Suprapubic skin (tissue), 4 donors: Measurements from ENCODE around the gene TTC1. TPM values are rescaled to one million over a fixed set of nuclear protein-coding genes. Genes with fewer than 3 reads are reported as not detected.
"Not testable (repeated sequence)": the region's sequence is repeated elsewhere in the genome, so short reads cannot be mapped to it uniquely, and the experiment has no call there.

Experiments
- DNase-seq, 2 donors: peaks; one replicate each; pipeline ENCODE4 v3.0.0-alpha.2; 2019; ENCODE audit warnings: low spot score in 2 of 2
- H3K27ac ChIP-seq: fragments of 200-600 bp; sonication (generic); one replicate; pipeline ENCODE4 v1.5.1; 2019
- H3K27me3 ChIP-seq: fragments of 200-600 bp; sonication (generic); one replicate; pipeline ENCODE4 v1.5.1; 2019
- H3K36me3 ChIP-seq: fragments of 200-600 bp; sonication (generic); one replicate; pipeline ENCODE4 v1.5.1; 2019
- H3K4me1 ChIP-seq: fragments of 200-600 bp; sonication (generic); one replicate; pipeline ENCODE4 v1.5.1; 2019
- H3K4me3 ChIP-seq: fragments of 200-600 bp; sonication (generic); one replicate; pipeline ENCODE4 v1.5.1; 2019; ENCODE audit warnings: mild to moderate bottlenecking
- H3K9me3 ChIP-seq: fragments of 200-600 bp; sonication (generic); one replicate; pipeline ENCODE4 v1.5.1; 2019
- CTCF ChIP-seq, 2 donors: fragments of 200-600 bp in 1 of 2; fragments of 450-650 bp in 1 of 2; sonication (generic) in 1 of 2; IDR thresholded peaks; one replicate each; pipeline ENCODE4 v1.5.1; 2016 to 2019; ENCODE audit warnings: antibody characterized with exemption in 2 of 2, mild to moderate bottlenecking in 1 of 2, moderate library complexity in 1 of 2
- EP300 ChIP-seq: sonication (generic); formaldehyde crosslinking; IDR thresholded peaks from one replicate; pipeline ENCODE4 v1.6.1; 2017; ENCODE audit warnings: antibody characterized with exemption
- POLR2A ChIP-seq, 2 donors: fragments of 450-650 bp; IDR thresholded peaks; one replicate each; pipeline ENCODE4 v1.6.1; 2017; ENCODE audit warnings: antibody characterized with exemption in 2 of 2, mild to moderate bottlenecking in 2 of 2, moderate library complexity in 2 of 2
- POLR2AphosphoS5 ChIP-seq, 3 donors: sonication (generic); formaldehyde crosslinking; IDR thresholded peaks; one replicate each; pipeline ENCODE4 v1.6.1; 2017; ENCODE audit warnings: antibody characterized with exemption in 3 of 3
- WGBS: methylation state at CpG from one replicate; pipeline ENCODE4 v1.1.5; 2018; 5-methylcytosine and 5-hydroxymethylcytosine counted together
- total RNA-seq, 4 donors: library from RNA; depleted of rRNA; stranded (reverse); fragments of >200 nt; gene quantifications; one replicate each; pipeline ENCODE4 v1.1.0, GENCODE V29; 2016

The TTC1 gene
- total RNA-seq, 4 donors from 2014 or later: 26.1 to 39.1 (median 30.5) TPM

DNA sequence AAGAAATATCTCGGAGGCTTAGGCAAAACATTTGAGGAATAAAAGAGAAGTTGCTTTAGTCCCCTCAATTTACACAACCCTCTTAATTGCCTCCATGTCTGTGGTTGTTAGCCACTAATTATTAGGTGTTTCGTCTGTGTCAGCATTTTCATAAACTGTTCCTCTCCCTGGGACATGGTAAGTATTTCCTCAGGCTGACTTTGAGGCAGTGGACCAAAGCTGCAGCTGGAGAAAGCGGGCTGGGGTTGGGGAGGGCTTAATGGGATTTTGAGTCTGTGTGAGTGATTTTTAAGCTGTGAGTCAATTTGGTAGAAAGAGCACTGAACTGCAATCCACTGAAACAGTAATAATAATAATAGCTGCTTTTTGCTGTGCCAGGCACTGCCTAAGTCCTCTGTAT is 13.0 kb upstream of the TTC1 start:
- H3K4me3 ChIP-seq: no peak overlapping the region
- H3K27ac ChIP-seq: no peak overlapping the region
- H3K9me3 ChIP-seq: peaks cover 9% of the 10 kb centered on the region
- peaks cover 13% of the 10 kb centered on the region for H3K27me3 ChIP-seq
- DNase-seq: no peak
- no peak for TF ChIP-seq EP300
- no peak for TF ChIP-seq POLR2A (IDR thresholded peaks at IDR 0.05)
- no peak for TF ChIP-seq CTCF (IDR thresholded peaks at IDR 0.05)
- TF ChIP-seq POLR2AphosphoS5 (IDR thresholded peaks at IDR 0.05): no peak
- 88% methylated on average over 3 of the region's 3 CpGs for WGBS
- H3K4me1 ChIP-seq: no peaks in the 10 kb centered on the region
- no peaks in the 10 kb centered on the region for H3K36me3 ChIP-seq

GRCh38 chr5:160001457-160001856 is 7.5 kb upstream of the TTC1 start:
- no peak for TF ChIP-seq EP300
- TF ChIP-seq CTCF (IDR thresholded peaks at IDR 0.05): no peak
- TF ChIP-seq POLR2A (IDR thresholded peaks at IDR 0.05): no peak
- TF ChIP-seq POLR2AphosphoS5 (IDR thresholded peaks at IDR 0.05): no peak
- peaks cover 4% of the 10 kb centered on the region for H3K27me3 ChIP-seq
- WGBS: 77% methylated on average over 3 of the region's 3 CpGs
- H3K36me3 ChIP-seq: no peaks in the 10 kb centered on the region
- H3K9me3 ChIP-seq: no peaks in the 10 kb centered on the region
- no peak overlapping the region for H3K4me3 ChIP-seq
- H3K4me1 ChIP-seq: no peaks in the 10 kb centered on the region
- DNase-seq: no peak
- H3K27ac ChIP-seq: no peak overlapping the region

GRCh38 chr5:160007514-160007913 is 1.4 kb upstream of the TTC1 start:
- TF ChIP-seq POLR2A (IDR thresholded peaks at IDR 0.05): no peak
- TF ChIP-seq EP300: no peak
- no peak for TF ChIP-seq POLR2AphosphoS5 (IDR thresholded peaks at IDR 0.05)
- no peak for TF ChIP-seq CTCF (IDR thresholded peaks at IDR 0.05)
- Histone ChIP-seq H3K27ac (no peak overlapping the region), H3K4me3 (no peak overlapping the region), H3K4me1 (peaks cover 23% of the 10 kb centered on the region), H3K27me3 (no peaks in the 10 kb centered on the region), H3K9me3 (no peaks in the 10 kb centered on the region), H3K36me3 (peaks cover 13% of the 10 kb centered on the region)
- 98% methylated on average over 3 of the region's 3 CpGs for WGBS
- no peak for DNase-seq

- Histone ChIP-seq H3K36me3 (peaks cover 21% of the 10 kb centered on the region), H3K27ac (peak overlapping the region; percentile 87), H3K4me1 (peaks cover 23% of the 10 kb centered on the region), H3K4me3 (peak overlapping the region; percentile 90)
- H3K27me3 ChIP-seq, H3K9me3 ChIP-seq, DNase-seq: not testable (repeated sequence)
- WGBS: 76% methylated on average over 14 of the region's 14 CpGs
These were observed 436 bp upstream of the TTC1 start for GRCh38 chr5:160008529-160008876.

DNA sequence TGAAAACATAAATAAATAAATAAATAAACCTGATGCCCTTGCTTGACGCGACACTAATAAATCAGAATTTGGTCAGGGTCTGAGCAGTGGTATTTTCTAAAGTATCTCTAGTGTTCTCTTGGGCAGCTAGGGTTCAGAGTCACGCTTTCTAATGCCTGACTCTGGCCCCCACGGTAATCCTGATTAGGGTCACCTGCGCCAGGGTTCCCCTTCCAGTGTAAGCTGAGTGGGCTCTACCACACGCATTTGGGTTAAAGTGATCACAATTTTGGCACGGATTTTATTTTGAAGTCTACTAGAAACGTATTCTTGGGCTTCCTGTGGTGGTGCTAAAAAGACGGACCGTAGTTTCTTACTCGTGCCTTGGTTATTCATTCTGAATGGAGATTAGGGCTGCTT is 651 bp downstream of the TTC1 start:
- Histone ChIP-seq H3K36me3 (peaks cover 27% of the 10 kb centered on the region), H3K9me3 (no peaks in the 10 kb centered on the region), H3K27ac (peak overlapping the region; percentile 87), H3K4me3 (peak overlapping the region; percentile 90), H3K4me1 (peaks cover 23% of the 10 kb centered on the region), H3K27me3 (no peaks in the 10 kb centered on the region)
- WGBS: 8% methylated on average over 11 of the region's 11 CpGs
- TF ChIP-seq CTCF (IDR thresholded peaks at IDR 0.05): no peak
- no peak for TF ChIP-seq EP300
- no peak for TF ChIP-seq POLR2AphosphoS5 (IDR thresholded peaks at IDR 0.05)
- TF ChIP-seq POLR2A (IDR thresholded peaks at IDR 0.05): no peak
- DNase-seq: no peak

DNA sequence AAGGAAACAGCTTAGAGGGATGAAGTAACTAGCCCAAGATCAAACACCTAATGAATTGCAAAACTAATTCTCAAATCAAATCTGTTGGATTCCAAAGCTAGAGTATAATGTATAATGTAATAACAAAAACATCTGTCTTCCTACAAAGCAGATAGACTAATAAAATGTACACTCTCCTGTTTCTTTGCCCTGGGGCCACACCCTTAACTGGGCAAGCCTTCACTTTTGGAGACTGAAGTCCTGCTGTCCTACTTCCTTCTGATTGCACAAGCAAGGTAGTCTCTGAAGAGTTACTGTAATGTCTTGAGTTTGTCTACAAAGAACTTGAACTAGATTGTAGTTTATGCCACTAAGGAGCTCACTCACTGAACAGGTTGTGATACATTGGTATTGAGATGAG is 2.5 kb downstream of the TTC1 start:
- H3K9me3 ChIP-seq: no peaks in the 10 kb centered on the region
- no peaks in the 10 kb centered on the region for H3K27me3 ChIP-seq
- no peak overlapping the region for H3K4me3 ChIP-seq
- H3K36me3 ChIP-seq: peaks cover 39% of the 10 kb centered on the region
- no peak for DNase-seq
- no peak overlapping the region for H3K27ac ChIP-seq
- TF ChIP-seq POLR2A (IDR thresholded peaks at IDR 0.05): no peak
- TF ChIP-seq CTCF (IDR thresholded peaks at IDR 0.05): no peak
- no peak for TF ChIP-seq POLR2AphosphoS5 (IDR thresholded peaks at IDR 0.05)
- TF ChIP-seq EP300: no peak
- peaks cover 23% of the 10 kb centered on the region for H3K4me1 ChIP-seq

GRCh38 chr5:160014197-160014596 is 5.3 kb downstream of the TTC1 start:
- H3K9me3 ChIP-seq, DNase-seq, H3K27me3 ChIP-seq, H3K4me3 ChIP-seq, H3K27ac ChIP-seq: not testable (repeated sequence)
- H3K4me1 ChIP-seq: peaks cover 18% of the 10 kb centered on the region
- H3K36me3 ChIP-seq: peaks cover 47% of the 10 kb centered on the region
- 96% methylated on average over 6 of the region's 6 CpGs for whole genome bisulfite sequencing
